Stimulated activated naive B cell treated with anti-CD40 and anti-IgM and Interleukin-4, amounts not matched to agents 10 μg/mL and 1 μg/mL and 100 μg/mL, for 72 hours (primary cell): ENCODE data around the gene DRAP1.
"Not testable (repeated sequence)": the region's sequence is repeated elsewhere in the genome, so short reads cannot be mapped to it uniquely, and the experiment has no call there.

Experiments
- ATAC-seq, 2 donors: fragments of 150-1000 bp; cut with Tn5 transposase; replicated peaks; 2 replicates each; pipeline ENCODE4 v1.10.0; 2021; ENCODE audit warnings: moderate library complexity in 1 of 2
- DNase-seq: peaks from one replicate; pipeline ENCODE4 v3.0.0; 2021
- H3K27ac Mint-ChIP-seq: one replicate; pipeline ENCODE4 v1.8.0; 2022; ENCODE audit warnings: mild to moderate bottlenecking, mixed read lengths
- H3K27me3 Mint-ChIP-seq, 2 donors: one replicate each; pipeline ENCODE4 v1.8.0; 2022; ENCODE audit warnings: mixed read lengths in 2 of 2
- H3K36me3 Mint-ChIP-seq, 2 donors: one replicate each; pipeline ENCODE4 v1.8.0; 2022; ENCODE audit warnings: mixed read lengths in 2 of 2, mild to moderate bottlenecking in 1 of 2
- H3K4me1 Mint-ChIP-seq, 2 donors: one replicate each; pipeline ENCODE4 v1.8.0; 2022; ENCODE audit warnings: mixed read lengths in 2 of 2, mild to moderate bottlenecking in 1 of 2
- H3K4me3 Mint-ChIP-seq, 2 donors: one replicate each; pipeline ENCODE4 v1.8.0; 2022; ENCODE audit warnings: mild to moderate bottlenecking in 2 of 2, mixed read lengths in 2 of 2, moderate library complexity in 1 of 2
- H3K9me3 Mint-ChIP-seq, 2 donors: one replicate each; pipeline ENCODE4 v1.8.0; 2022; ENCODE audit warnings: mixed read lengths in 2 of 2, mild to moderate bottlenecking in 1 of 2

The DRAP1 gene

DNA sequence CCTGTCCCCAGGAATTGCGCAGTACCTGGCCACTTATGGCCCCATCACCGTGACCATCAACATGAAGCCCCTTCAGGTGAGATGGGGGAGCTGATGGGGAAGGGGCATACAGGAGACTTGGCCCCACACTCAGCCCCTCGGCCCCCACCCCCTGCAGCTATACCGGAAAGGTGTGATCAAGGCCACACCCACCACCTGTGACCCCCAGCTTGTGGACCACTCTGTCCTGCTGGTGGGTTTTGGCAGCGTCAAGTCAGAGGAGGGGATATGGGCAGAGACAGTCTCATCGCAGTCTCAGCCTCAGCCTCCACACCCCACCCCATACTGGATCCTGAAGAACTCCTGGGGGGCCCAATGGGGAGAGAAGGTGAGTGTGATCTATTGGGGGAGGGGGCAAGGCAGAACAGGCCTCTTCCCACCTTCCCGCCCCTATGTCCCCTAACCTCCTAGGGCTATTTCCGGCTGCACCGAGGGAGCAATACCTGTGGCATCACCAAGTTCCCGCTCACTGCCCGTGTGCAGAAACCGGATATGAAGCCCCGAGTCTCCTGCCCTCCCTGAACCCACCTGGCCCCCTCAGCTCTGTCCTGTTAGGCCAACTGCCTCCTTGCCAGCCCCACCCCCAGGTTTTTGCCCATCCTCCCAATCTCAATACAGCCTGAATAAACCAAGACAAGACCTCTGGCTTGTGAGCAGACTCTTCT, 36.0 kb upstream of the DRAP1 start:
- peaks cover 31 to 52% of the 10 kb centered on the region in 2 donors for H3K4me1 Mint-ChIP-seq
- no peaks in the 10 kb centered on the region for H3K27me3 Mint-ChIP-seq
- H3K9me3 Mint-ChIP-seq = no peaks in the 10 kb centered on the region
- ATAC-seq (no peak), DNase-seq (no peak)
- peaks cover 33 to 49% of the 10 kb centered on the region in 2 donors for H3K36me3 Mint-ChIP-seq
- H3K4me3 Mint-ChIP-seq = no peak overlapping the region
- no peak overlapping the region for H3K27ac Mint-ChIP-seq

DNA sequence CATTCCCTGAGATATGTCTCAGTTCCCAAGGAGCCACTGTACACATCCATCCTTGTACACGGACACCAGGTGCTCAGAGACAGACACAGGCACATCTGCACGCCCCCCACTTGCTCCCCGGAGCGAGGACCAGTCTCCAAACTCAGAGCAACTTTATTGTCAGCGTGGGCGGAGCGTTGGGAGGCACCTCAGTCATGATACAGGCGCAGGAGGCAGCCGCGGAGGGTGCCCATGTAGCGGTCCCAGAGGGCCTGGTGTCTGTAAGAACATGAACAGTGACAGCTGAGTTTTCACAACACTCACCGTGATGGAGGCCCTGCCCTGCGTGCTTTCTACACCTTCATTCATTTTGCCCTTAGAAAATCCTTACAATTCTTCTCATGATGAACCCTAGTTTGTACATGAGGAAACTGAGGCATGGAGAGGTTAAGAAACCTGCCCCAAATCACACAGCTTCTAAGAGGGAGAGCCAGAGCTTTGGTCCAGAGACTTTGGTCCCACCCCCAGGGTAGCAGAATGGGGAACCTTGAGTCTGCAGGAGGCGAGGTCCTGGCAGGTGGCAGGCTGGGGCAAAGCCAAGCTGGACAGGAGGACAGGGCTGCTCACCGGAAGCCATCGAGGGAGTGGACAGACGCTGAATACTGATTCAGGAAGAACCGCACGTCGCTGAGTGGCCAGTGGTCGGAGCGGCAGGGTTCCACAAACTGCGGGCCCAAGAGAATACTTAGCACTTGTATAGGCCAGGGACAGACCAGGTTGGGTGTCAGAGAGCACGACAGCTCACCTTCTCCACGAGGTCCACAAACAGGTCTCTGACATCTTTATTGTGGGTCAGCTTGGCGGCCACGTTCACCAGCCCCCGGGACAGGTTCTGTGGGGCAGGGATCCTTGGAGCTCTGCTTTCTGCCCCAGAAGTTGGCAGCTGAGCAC, 35.2 kb upstream of the DRAP1 start:
- ATAC-seq (no peak), DNase-seq (no peak)
- Mint-ChIP-seq H3K4me1 (peaks cover 35 to 60% of the 10 kb centered on the region in 2 donors), H3K27ac (no peak overlapping the region), H3K27me3 (no peaks in the 10 kb centered on the region), H3K4me3 (no peak overlapping the region), H3K36me3 (peaks cover 33 to 51% of the 10 kb centered on the region in 2 donors), H3K9me3 (no peaks in the 10 kb centered on the region)

DNA sequence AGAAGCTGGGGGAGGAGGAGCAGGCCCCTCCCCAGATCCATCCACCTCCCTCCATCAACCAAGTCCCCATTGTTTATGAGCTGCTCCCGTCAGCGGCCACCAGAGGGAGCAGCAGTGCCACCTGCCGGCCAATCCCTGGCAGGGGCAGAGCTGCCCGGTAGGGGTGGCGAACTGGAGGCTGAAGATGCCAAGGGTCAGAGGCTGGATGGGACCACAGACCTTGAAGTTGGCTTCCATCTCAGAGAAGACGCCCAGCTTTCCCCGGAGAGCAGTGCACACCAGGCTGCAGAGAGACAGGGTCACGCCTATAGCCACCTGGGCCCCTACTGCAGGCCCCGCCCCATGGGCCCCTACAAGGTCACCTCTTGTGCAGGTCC, 34.5 kb upstream of the DRAP1 start:
- peaks cover 33 to 51% of the 10 kb centered on the region in 2 donors for H3K36me3 Mint-ChIP-seq
- no peak overlapping the region for H3K27ac Mint-ChIP-seq
- peak; percentile 54 to 55 for ATAC-seq
- DNase-seq = peak; percentile 70
- H3K4me1 Mint-ChIP-seq = peaks cover 37 to 65% of the 10 kb centered on the region in 2 donors
- no peaks in the 10 kb centered on the region for H3K9me3 Mint-ChIP-seq
- H3K27me3 Mint-ChIP-seq = no peaks in the 10 kb centered on the region
- H3K4me3 Mint-ChIP-seq = no peak overlapping the region

DNA sequence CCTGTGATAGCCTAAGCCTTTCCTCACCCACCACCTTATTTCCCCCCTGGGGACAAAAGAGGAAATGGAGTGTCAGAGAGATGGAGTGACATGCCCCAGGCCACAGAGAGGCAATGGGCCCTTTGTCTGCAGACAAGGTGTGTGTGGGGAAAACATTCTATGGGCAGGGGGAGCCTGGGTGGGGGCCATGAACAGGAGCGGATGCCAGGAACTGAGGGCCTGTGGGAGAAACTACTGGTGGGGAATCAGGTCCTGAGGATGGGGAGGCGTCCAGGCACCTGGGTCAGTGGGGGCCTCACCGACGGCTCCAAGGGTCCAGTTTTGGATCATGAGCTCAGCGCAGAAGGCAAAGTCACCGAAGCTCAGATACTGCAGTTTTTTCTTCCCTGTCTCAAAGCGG, 34.0 kb upstream of the DRAP1 start:
- Mint-ChIP-seq H3K4me1 (peaks cover 40 to 68% of the 10 kb centered on the region in 2 donors), H3K36me3 (peaks cover 33 to 51% of the 10 kb centered on the region in 2 donors), H3K27ac (no peak overlapping the region)

DNA sequence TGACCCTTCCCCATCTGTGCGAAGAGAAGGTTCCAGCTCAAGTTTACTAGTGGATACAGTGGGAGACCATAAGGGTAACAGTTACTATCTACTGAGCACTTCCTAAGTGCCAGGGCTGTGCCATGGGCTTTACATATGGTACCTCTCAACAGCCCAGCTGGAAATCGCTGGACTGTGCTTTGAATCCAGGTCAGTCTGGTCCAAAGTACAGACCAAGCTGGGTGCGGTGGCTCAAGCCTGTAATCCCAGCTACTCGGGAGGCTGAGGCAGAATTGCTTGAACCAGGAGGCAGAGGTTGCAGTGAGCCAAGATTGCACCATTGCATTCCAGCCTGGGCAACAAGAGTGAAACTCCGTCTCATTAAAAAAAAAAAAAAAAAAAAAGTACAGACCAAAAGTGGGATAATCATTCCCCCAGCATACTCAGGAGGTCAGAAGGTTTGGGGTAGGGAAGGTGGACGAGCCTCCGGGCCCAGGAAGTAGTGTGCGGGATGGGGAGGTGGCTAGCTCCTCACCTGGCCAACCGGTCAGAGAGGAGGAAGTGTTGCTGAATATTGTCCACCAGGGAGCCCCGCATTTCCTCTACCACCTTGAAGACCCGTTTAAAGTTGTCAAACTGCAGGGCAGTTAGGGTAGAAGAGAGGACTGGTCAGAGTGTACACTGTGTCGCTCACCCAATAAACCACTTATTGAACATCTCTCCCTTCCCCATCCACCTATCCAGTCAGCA, 33.3 kb upstream of the DRAP1 start:
- Mint-ChIP-seq H3K27me3 (no peaks in the 10 kb centered on the region), H3K9me3 (no peaks in the 10 kb centered on the region), H3K4me3 (no peak overlapping the region), H3K27ac (peak overlapping the region; percentile 53), H3K36me3 (peaks cover 33 to 46% of the 10 kb centered on the region in 2 donors), H3K4me1 (peaks cover 38 to 66% of the 10 kb centered on the region in 2 donors)
- no peak for DNase-seq
- ATAC-seq = no peak

More for the DNA sequence above, 34.0 kb upstream of the DRAP1 start:
- ATAC-seq (no peak), DNase-seq (no peak)
- Mint-ChIP-seq H3K9me3 (no peaks in the 10 kb centered on the region), H3K4me3 (no peak overlapping the region), H3K27me3 (no peaks in the 10 kb centered on the region)

DNA sequence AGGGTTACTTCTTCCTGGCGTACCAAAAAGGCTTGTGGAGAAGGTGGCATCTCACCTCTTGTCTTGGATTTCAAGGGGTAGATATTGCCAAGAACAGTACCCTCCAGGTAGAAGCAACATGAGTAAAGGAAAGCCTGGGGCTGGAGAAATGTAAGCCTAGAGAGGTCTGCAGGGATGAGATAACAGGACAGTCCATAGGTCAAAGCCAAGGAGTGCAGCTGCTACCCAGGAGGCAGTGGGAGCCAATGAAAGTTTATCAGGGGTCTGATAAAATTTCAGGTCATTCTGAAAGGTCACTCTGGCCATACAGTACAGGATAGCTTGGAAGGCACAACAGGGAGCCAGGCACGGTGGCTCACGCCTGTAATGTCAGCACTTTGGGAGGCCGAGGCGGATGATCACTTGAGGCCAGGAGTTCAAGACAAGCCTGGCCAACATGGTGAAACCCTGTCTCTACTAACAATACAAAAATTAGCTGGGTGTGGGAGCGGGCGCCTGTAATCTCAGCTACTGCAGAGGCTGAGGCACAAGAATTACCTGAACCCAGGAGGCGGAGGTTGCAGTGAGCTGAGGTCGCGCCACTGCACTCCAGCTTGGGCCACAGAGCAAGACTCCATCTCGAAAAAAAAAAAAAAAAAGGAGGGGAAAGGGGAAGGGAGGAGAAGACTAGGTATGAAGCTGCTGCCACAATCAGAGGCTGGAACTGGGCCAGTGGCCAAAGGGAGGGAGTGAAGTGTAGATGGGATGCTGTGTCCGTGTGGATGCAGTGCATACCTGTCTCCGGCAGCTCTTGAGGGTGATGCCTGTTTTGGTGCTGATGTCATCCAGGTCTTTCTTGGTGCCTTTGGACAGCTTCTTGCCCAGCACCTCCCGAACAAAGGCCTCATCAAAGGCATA, 32.2 kb upstream of the DRAP1 start:
- Mint-ChIP-seq H3K27ac (peak overlapping the region; percentile 95), H3K4me3 (peak overlapping the region; percentile 95 to 97), H3K27me3 (no peaks in the 10 kb centered on the region), H3K36me3 (peaks cover 33 to 42% of the 10 kb centered on the region in 2 donors), H3K9me3 (no peaks in the 10 kb centered on the region), H3K4me1 (peaks cover 40 to 67% of the 10 kb centered on the region in 2 donors)
- DNase-seq (no peak), ATAC-seq (no peak)

DNA sequence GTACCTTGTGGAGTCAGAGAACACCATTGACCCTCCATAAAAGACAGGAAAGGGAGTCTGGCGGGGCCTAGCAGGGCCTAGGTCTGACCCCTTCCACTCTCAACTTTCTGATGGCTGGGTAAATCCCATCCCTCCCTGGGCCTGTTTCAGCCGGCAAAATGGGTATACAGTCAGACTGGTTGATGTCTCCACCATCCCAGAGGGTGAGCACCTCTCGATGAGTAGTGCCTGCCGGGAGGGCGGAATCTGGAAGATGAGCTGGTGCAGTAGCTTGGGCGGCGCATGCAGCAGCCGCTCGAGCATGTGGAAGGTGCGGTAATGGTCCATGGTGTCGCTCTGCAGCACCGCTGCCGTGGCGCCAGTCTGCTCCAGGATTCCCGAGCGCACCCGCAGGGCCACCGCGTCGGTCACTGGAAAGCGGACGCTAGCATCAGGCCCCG, 31.5 kb upstream of the DRAP1 start:
- Mint-ChIP-seq H3K27me3 (no peaks in the 10 kb centered on the region), H3K4me1 (peaks cover 46 to 74% of the 10 kb centered on the region in 2 donors), H3K36me3 (peaks cover 33 to 42% of the 10 kb centered on the region in 2 donors), H3K9me3 (no peaks in the 10 kb centered on the region), H3K4me3 (peak overlapping the region; percentile 95 to 97), H3K27ac (peak overlapping the region; percentile 95)
- no peak for DNase-seq
- no peak for ATAC-seq

DNA sequence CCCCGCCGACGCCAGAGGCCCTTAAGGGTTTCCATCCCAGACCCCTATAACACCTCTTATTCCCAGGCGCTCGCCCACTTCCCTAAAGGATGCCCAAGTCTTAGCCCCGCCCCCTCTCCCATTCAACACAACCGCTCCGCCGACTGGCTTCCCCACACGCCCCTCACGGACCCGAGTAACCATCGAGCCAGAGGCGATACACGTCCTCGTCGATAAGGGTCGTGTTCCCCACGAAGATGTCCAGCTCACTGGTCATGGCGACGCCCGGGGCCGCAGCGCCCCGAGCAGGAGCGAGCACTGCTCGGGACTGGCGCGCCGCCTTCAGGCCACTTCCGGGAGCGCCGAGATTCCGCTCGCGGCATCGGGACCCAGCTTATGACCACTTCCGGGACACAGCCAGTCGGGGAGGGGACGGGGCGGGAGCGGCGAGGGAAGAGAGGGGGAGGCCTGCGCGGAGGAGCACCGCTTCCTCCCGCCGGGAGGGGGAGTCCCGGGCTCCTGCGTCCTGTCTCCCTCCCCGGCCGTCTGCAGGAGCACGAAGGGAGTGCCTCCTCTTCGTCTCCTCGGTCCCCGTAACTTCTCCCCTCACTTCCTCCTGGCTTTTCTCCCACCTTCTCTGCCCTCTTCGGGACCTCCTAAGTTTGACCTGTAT, 30.9 kb upstream of the DRAP1 start, which contains the start of gene FIBP:
Gene FIBP (minus strand): TSS at position 309 of the 652 bp plus-strand sequence. CDS start 53 bp downstream, at position 256.
- Mint-ChIP-seq H3K9me3 (no peaks in the 10 kb centered on the region), H3K27ac (peak within 1 kb of the TSS; percentile 95), H3K4me3 (peak within 1 kb of the TSS; percentile 95 to 97), H3K36me3 (peaks cover 29 to 40% of the 10 kb centered on the region in 2 donors), H3K27me3 (no peaks in the 10 kb centered on the region), H3K4me1 (peaks cover 51 to 79% of the 10 kb centered on the region in 2 donors)
- DNase-seq = peak; percentile 91
- ATAC-seq = peak; percentile 62 to 66

DNA sequence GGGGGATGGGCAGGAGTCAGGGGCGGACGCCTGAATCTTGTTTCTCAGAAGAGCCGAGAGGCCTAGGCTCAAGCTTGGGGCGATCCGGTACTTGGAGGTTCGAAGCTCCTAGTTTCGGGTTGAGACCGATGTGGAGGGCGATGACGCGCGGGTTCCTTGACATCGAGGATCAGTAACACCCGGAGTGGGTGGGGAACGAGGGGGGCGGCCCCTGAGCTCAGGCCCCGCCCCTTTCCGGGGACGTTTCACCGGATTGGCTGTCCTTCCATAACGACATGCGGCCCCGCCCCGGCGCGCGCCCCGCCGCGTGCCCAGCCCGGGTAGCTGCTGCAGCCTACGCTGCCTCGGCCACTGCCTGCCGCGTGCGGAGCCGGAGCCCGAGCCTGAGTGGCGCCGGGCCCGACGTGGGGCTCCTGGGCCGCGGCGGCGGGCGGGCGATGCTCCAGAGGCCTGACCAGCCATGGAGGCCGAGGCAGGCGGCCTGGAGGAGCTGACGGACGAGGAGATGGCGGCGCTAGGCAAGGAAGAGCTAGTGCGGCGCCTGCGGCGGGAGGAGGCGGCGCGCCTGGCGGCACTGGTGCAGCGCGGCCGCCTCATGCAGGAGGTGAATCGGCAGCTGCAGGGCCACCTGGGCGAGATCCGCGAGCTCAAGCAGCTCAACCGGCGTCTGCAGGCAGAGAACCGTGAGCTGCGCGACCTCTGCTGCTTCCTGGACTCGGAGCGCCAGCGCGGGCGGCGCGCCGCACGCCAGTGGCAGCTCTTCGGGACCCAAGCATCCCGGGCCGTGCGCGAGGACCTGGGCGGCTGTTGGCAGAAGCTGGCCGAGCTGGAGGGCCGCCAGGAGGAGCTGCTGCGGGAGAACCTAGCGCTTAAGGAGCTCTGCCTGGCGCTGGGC, 28.7 kb upstream of the DRAP1 start, which contains the start of gene CCDC85B:
Gene CCDC85B (plus strand): TSS at position 350 of the 895 bp plus-strand sequence. CDS start 111 bp downstream, at position 461.
- Mint-ChIP-seq H3K36me3 (peaks cover 20 to 24% of the 10 kb centered on the region in 2 donors), H3K4me3 (peak within 1 kb of the TSS; percentile 95 to 97), H3K4me1 (peaks cover 50 to 88% of the 10 kb centered on the region in 2 donors), H3K27me3 (no peaks in the 10 kb centered on the region), H3K27ac (peak within 1 kb of the TSS; percentile 95), H3K9me3 (no peaks in the 10 kb centered on the region)
- DNase-seq = peak; percentile 98
- ATAC-seq = peak; percentile 69 to 75

DNA sequence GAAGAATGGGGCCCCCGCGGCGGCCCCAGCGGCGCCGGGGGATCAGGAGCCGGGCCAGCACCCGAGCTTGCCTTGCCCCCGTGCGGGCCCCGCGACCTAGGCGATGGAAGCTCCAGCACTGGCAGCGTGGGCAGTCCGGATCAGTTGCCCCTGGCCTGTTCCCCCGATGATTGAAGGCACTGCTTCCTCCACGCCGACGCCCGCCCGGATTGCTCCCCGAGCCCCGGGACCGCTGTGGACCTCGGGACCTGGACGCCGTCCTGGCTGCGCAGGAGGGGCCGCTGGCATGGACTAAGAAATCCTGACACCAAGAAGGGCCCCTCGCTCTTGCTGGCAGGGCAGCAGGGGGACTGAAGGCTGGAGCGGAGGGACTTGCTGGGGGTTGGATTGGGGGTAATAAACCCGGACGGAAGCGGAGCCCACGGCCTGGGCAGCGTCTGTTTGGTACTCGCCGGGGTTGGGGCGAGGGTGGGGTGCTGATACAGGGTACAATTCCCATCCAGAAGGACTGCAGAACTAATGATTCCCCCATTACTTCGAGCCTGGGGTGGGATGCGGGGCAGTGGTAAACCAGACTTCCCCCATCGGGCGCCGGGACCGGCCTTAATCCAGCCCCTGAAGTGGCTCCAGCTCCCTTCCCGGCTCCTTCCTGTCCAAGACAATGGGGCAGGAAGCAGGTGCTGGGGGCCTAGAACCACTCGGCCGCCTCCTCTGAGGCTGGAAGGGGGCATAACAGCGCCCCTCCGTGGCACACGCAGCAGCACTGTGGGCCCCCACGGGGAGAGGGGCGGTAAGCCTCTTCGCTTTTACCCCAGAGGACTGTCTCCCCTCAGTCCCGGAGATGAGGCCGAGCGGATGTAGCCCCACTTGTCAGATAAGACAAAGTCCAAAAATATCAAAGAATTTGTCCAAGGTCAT, 27.7 kb upstream of the DRAP1 start:
- Mint-ChIP-seq H3K4me3 (peak overlapping the region; percentile 95 to 97), H3K9me3 (no peaks in the 10 kb centered on the region), H3K36me3 (peaks cover 24 to 27% of the 10 kb centered on the region in 2 donors), H3K27ac (peak overlapping the region; percentile 75), H3K27me3 (no peaks in the 10 kb centered on the region), H3K4me1 (peaks cover 56 to 93% of the 10 kb centered on the region in 2 donors)
- no peak for DNase-seq
- no peak for ATAC-seq

DNA sequence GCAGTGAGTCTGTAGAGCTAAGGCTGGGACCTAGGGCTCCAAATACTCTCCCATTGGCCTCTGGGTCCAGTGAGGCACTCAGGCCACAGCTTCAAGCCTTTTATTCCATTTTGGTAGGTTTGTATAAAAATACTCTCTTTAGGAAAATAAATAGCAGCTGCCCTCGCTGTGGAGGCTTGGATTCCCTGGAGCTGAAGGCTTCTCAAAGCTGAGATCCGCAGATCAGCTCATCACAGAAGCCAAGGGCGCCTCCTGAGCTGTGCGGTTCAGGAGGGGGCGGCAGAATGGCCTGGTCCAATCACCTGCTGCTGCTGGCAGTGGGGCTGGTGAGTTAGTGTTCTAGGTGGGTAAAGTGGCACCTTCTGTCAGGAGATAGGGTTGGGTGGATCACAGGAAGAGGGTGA, 27.1 kb upstream of the DRAP1 start:
- Mint-ChIP-seq H3K4me1 (peaks cover 52 to 91% of the 10 kb centered on the region in 2 donors), H3K36me3 (peaks cover 19 to 22% of the 10 kb centered on the region in 2 donors), H3K4me3 (peak overlapping the region; percentile 95 to 97), H3K27ac (peak overlapping the region; percentile 67)
- not testable (repeated sequence) for H3K27me3 Mint-ChIP-seq, H3K9me3 Mint-ChIP-seq, DNase-seq, ATAC-seq
